Right cardiac atrium (tissue), 5 donors: ENCODE results near the gene VEZF1. TPM values are rescaled to one million over a fixed set of nuclear protein-coding genes. Genes with fewer than 3 reads are reported as not detected.
"Not testable (repeated sequence)": the region's sequence is repeated elsewhere in the genome, so short reads cannot be mapped to it uniquely, and the experiment has no call there.

Experiments
- ATAC-seq, 2 donors: fragments of 200-7000 bp; cut with Tn5 transposase; one replicate each; pipeline versions ENCODE4 v1.8.0 to v1.9.1; 2020; ENCODE audit warnings: moderate library complexity in 2 of 2, mild to moderate bottlenecking in 1 of 2
- DNase-seq, 3 donors: peaks; one replicate each; pipeline ENCODE4 v3.0.0-alpha.2; 2020
- H3K27ac ChIP-seq: one replicate; pipeline ENCODE4 v1.5.1; 2013; ENCODE audit warnings: mild to moderate bottlenecking, low read length, control low read depth, moderate library complexity
- H3K27me3 ChIP-seq: one replicate; pipeline ENCODE4 v1.6.1; 2013; ENCODE audit not compliant: control insufficient read depth, insufficient read depth
- H3K4me1 ChIP-seq: one replicate; pipeline ENCODE4 v1.6.1; 2013; ENCODE audit warnings: low read length; ENCODE audit not compliant: control insufficient read depth, insufficient read depth
- H3K4me3 ChIP-seq: one replicate; pipeline ENCODE4 v1.5.1; 2013; ENCODE audit warnings: low read length, control low read depth
- H3K9me3 ChIP-seq: one replicate; pipeline ENCODE4 v1.6.1; 2013; ENCODE audit warnings: low read length; ENCODE audit not compliant: control insufficient read depth
- WGBS: extraction: QIAGEN DNeasy Blood & Tissue Kit; methylation state at CpG from one replicate; pipeline ENCODE4 v1.1.7; 2013; 5-methylcytosine and 5-hydroxymethylcytosine counted together
- intact Hi-C, 4 donors: fragments of 100-400 bp; cut with DNase I; formaldehyde crosslinking; loops; one replicate each; pipeline versions ENCODE4 v1.11.0 to v1.14.0; 2022 to 2023
- polyA plus RNA-seq: library from polyadenylated mRNA; stranded (reverse); fragments of 200-250 nt; gene quantifications from one replicate; pipeline ENCODE4 v1.2.3, GENCODE V29; 2013
- total RNA-seq, 4 donors: library from RNA; stranded (reverse); fragmentation: NEBNext Ultra II Directional; extraction: Animal tissue kit (Norgen Biotek cat#: 25700); gene quantifications; one replicate each; pipeline ENCODE4 v1.2.1, GENCODE V29; 2021
- donor health status: healthy with polysubstance abuse.
- donor health status: DM: no; HTN: yes; CAD: no.
- donor health status: DM: no; HTN: no; CAD: no.
- donor health status: DM: no; HTN: yes; CAD: no; lungs with severe emphysema.
- donor health status: DM: yes; HTN: yes; CAD: no.

Gene VEZF1
- total and polyA plus RNA-seq, 5 donors, result 20.0 to 74.6 (median 68.5) TPM

DNA sequence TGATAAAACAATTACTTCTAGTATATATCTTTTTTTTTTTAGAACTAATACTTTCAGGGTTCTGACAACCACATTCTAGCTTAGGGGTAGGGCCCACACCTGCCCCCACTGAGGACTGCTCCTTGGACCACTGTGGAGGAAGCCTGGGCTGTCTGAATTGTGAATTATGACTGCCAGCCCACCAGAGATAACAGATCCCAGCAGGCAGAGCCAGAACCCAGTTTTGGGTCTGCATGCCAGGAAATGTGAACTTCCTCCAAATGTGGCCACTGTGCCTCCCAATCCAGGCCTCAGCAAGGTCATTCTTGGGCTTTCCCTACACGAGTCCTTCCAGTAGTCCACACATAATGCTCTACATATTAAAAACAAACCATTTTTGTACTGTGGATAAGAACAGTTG is 15.9 kb downstream of the VEZF1 start:
- WGBS, result 10% methylated on average over 1 of the region's 1 CpG
- H3K9me3 ChIP-seq, result no peaks in the 10 kb centered on the region
- peak overlapping the region; percentile 23 for H3K27ac ChIP-seq
- H3K27me3 ChIP-seq, result no peaks in the 10 kb centered on the region
- ATAC-seq (peak; percentile 17 to 27), DNase-seq (no peak)
- no peak overlapping the region for H3K4me3 ChIP-seq
- peaks cover 7% of the 10 kb centered on the region for H3K4me1 ChIP-seq
- intact Hi-C loops, result no loop called here

DNA sequence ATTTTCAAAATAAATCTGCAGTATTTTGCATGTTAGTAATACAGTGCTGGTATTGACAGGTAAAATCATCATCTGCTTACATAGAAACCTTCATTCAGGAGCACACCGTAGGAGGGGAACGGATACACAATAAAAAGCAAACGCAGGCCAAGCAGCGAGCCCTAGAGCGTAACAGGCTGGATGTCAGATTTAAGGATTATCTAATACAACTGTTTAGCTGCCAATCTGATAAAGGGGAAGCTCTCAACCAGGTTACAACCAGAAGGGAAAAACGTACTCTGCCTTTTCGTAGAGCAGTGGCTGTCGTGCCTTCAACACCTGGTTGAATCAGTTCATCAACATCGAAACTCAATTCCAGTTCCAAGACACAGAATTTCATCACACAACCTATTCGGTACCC is 16.5 kb downstream of the VEZF1 start:
- WGBS, result 56% methylated on average over 10 of the region's 10 CpGs
- no peak for DNase-seq
- Histone ChIP-seq H3K4me1 (peaks cover 7% of the 10 kb centered on the region), H3K9me3 (no peaks in the 10 kb centered on the region), H3K27me3 (no peaks in the 10 kb centered on the region), H3K27ac (no peak overlapping the region), H3K4me3 (no peak overlapping the region)
- no peak for ATAC-seq
- intact Hi-C loops, result no loop called here

DNA sequence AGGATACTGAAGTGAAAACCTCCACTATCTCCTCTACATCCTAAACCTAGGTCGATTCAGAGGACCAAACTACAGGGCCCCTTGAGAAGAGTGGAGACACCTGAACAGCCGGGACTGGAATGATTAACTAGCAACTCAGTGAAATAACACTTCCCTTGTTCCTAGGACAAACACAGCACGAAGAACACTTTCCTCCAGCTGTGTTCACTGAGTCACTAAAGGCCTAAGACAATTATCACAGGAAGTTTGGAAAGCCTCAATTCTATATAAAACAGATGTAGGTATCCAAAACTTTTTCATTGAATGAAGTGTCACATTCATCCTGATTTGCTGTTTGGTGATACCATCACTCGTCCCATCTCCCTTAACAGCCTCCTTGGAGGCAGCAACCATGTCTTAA is 17.3 kb downstream of the VEZF1 start:
- peaks cover 7% of the 10 kb centered on the region for H3K4me1 ChIP-seq
- no peaks in the 10 kb centered on the region for H3K9me3 ChIP-seq
- no peak overlapping the region for H3K4me3 ChIP-seq
- ATAC-seq (no peak), DNase-seq (no peak)
- no peak overlapping the region for H3K27ac ChIP-seq
- no peaks in the 10 kb centered on the region for H3K27me3 ChIP-seq
- intact Hi-C loops, result no loop called here
- 60% methylated on average over 4 of the region's 4 CpGs for WGBS

DNA sequence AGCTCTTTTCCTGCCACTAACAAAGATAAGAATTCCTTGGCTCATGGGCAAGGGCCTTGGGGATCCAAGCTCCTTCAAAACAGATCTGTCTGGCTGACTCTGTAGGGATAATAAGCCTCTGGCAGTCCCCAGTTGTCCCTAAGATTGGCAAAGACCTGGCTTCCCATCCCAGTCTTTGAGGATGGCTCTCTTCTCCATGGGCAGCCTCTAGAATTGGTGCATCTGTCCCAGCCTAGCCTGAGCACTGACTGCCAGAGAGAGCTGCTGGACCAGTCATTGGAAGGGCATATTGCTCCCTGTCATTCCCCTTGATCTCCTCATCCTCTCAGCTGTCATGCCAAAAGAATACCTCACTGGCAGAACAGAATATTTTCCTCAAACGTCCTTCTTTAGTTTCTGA is 19.6 kb downstream of the VEZF1 start:
- peaks cover 3% of the 10 kb centered on the region for H3K4me1 ChIP-seq
- H3K27me3 ChIP-seq, result no peaks in the 10 kb centered on the region
- DNase-seq (no peak), ATAC-seq (no peak)
- intact Hi-C loops, result no loop called here
- H3K4me3 ChIP-seq, result no peak overlapping the region
- H3K27ac ChIP-seq, result no peak overlapping the region
- WGBS, result 58% methylated on average over 1 of the region's 1 CpG
- H3K9me3 ChIP-seq, result no peaks in the 10 kb centered on the region

DNA sequence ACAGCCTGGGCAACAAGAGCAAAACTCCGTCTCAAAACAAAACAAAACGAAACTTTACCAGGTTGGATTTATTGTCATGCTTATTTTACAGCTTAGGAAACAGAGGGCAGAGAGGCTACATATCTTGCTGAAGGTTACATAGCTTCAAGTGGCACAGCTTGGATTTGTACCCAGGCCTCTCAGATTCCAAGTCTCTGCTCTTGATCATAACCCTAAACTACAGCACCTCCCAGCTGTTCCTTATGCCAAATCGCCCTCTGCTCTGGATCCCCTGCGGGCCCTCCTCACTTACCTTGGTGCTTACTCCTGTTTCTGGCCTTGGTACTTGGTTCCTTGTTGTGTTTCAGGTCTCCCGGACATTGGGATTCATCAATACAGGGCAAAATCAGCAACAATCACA is 21.2 kb downstream of the VEZF1 start:
- 91% methylated on average over 5 of the region's 5 CpGs for WGBS
- no peak overlapping the region for H3K27ac ChIP-seq
- no peak for ATAC-seq

DNA sequence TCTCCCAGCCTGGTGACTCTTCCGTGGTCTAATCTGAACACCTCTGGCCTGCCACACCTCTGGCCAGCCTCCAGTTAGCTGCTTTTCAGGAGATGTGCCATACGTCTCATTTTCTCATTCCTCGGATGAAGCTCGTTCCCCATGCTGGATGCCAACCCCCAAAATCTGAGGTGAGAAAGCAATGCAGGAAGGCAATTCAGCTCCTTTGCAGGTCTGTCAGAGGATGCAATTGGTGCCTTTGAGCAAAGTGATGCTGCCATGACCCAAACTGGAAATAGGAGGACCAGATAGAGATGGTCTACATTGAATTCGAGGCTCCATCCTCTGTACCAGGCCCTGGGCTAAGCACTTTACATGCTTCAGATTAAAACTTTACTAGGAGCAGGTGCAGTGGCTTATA is 21.8 kb downstream of the VEZF1 start:
- 84% methylated on average over 5 of the region's 5 CpGs for WGBS
- Histone ChIP-seq H3K4me3 (no peak overlapping the region), H3K4me1 (no peaks in the 10 kb centered on the region), H3K9me3 (no peaks in the 10 kb centered on the region), H3K27ac (no peak overlapping the region), H3K27me3 (no peaks in the 10 kb centered on the region)
- no peak for DNase-seq
- ATAC-seq, result no peak
- intact Hi-C loops, result no loop called here

More for the DNA sequence above, 21.2 kb downstream of the VEZF1 start:
- Histone ChIP-seq H3K4me1 (no peaks in the 10 kb centered on the region), H3K9me3 (no peaks in the 10 kb centered on the region), H3K4me3 (no peak overlapping the region), H3K27me3 (no peaks in the 10 kb centered on the region)
- no peak for DNase-seq
- intact Hi-C loops, result no loop called here

DNA sequence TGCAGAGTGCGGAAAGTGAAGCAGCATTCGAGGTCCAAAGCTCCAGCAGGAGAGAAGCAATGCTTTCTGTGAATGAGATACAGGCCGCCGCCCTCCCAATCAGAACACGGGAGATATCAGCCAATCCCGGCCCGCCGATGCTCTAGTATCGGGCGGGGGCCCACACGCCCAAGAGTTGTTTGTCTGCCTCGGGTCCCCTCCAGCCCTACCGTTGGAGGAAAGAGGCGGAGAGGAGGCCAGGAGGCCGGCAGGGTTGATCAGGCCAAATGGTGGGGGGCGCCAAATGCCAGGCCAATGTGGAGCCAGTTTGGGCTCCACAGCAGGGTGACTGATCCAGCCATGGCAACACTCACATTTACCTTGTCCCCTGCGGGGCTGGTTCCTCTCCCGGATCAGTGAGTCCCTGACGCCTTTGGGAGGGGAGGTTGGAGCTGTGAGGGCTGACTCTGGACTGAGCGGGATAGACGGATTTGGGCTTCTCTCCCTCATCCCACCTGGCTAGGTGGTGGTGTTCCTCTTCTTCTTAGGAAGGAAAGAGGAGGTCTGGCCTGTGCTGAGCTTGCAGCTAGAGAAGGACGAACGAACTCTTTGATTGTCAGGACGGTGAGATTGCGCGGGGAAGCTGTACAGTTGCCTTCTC is 22.4 kb downstream of the VEZF1 start:
- ATAC-seq (no peak), DNase-seq (no peak)
- WGBS, result 82% methylated on average over 26 of the region's 26 CpGs
- H3K4me1 ChIP-seq, result no peaks in the 10 kb centered on the region
- intact Hi-C loops, result no loop called here
- H3K4me3 ChIP-seq, result no peak overlapping the region
- no peaks in the 10 kb centered on the region for H3K27me3 ChIP-seq
- no peak overlapping the region for H3K27ac ChIP-seq
- no peaks in the 10 kb centered on the region for H3K9me3 ChIP-seq

DNA sequence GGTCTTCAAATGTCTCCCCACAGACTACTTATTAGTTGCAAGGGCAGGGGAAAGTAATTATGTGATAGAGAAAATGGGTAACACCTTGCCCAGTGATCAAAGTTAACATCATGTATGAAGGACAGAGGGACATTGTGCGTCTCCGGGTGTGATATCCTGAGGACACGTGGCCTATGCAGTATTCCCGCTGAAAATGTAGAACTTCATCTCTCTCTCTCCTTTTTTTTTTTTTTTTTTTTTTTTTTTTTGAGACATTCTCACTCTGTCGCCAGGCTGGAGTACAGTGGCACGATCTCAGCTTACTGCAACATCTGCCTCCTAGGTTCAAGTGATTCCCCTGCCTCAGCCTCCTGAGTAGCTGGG is 24.9 kb downstream of the VEZF1 start:
- H3K4me1 ChIP-seq, result no peaks in the 10 kb centered on the region
- ATAC-seq (no peak), DNase-seq (no peak)
- no peaks in the 10 kb centered on the region for H3K27me3 ChIP-seq
- intact Hi-C loops, result no loop called here
- H3K4me3 ChIP-seq, result no peak overlapping the region
- 94% methylated on average over 6 of the region's 6 CpGs for WGBS
- H3K27ac ChIP-seq, result no peak overlapping the region
- no peaks in the 10 kb centered on the region for H3K9me3 ChIP-seq

DNA sequence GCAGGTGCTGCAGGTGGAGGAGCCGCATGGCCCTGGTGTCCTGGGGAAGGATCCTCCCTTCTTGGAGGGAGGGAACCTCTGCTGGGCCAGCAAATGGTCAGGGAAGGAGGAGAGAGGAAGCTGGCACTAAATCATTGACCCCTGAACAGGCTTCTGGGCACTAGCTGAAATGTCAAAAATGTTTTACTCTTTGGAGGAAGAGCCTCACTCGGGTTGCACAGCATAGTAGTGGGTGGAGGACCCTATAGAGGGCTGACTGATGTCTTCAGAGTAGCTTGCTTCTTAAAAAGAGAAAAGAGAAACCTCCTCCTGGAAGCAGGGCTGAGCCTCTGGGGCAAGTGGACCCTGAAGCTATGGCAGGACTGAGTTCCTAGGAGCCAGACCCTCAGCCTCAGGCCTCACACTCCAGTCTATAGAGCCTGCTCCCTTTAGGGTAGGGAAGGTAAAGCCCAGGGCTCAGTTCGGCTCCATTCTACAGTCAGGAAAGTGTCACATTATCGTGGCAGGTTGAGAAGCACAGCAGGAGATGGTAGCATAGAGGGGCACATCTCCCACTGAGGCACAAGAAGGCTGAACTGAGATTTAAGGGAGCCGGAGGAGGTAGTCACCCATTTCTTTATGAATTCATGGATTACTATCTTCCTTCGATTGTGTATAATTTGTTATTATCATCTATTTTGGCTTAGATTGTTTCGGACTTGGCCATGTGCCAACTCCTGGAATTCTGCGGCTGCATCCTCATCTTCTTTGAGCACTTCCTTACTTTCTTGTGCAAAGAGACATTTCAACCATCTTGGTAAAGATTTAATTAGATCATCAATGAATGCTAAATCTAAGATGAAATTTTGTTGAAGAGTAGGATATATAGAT is 25.5 kb downstream of the VEZF1 start:
- H3K4me3 ChIP-seq, result no peak overlapping the region
- intact Hi-C loops, result no loop called here
- ATAC-seq, result no peak
- 69% methylated on average over 8 of the region's 8 CpGs for WGBS
- H3K27ac ChIP-seq, result no peak overlapping the region
- no peaks in the 10 kb centered on the region for H3K9me3 ChIP-seq
- no peaks in the 10 kb centered on the region for H3K27me3 ChIP-seq
- no peaks in the 10 kb centered on the region for H3K4me1 ChIP-seq
- no peak for DNase-seq

DNA sequence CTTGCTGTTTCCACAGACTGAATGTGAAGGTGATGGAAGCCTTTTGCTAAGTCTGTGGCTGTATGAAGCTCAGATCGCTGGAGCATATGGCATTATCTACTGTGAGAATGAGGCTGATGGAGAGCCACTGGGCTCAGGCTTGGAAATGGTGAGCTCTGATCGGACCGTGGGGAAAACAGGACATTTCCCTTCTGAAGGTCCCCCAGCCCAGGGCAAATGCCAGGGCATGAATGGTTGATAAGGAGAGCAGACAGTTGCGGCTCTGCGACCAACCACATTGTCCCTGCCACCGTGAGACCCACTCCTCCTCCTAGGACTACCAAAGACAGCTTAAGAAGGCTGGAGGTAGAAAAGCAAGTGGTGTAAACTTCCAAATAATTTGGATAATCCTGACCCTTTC is 28.1 kb downstream of the VEZF1 start:
- Histone ChIP-seq H3K9me3 (no peaks in the 10 kb centered on the region), H3K4me3 (no peak overlapping the region), H3K27ac (no peak overlapping the region), H3K27me3 (no peaks in the 10 kb centered on the region), H3K4me1 (peaks cover 2% of the 10 kb centered on the region)
- DNase-seq (no peak), ATAC-seq (no peak)
- 90% methylated on average over 6 of the region's 6 CpGs for WGBS
- intact Hi-C loops, result loop anchor here in 2 of 4 donors (5.0 to 10.0 kb wide), 2 partner anchors 65 to 68 kb away; no protein-coding TSS in a partner anchor

DNA sequence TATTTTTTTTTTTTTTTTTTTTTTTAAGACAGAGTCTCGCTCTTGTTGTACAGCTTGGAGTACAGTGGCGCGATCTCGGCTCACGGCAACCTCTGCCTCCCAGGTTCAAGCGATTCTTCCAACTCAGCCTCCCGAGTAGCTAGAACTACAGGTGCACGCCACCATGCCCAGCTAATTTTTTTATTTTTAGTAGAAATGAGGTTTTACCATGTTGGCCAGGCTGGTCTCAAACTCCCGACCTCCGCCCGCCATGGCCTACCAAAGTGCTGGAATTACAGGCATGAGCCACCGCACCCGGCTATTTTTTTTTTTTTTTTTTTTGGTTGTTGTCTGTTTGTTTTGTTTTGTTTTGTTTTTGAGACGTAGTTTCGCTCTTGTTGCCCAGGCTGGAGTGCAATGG is 29.7 kb downstream of the VEZF1 start:
- H3K9me3 ChIP-seq, H3K4me1 ChIP-seq, ATAC-seq, DNase-seq, H3K27me3 ChIP-seq, H3K4me3 ChIP-seq, H3K27ac ChIP-seq: not testable (repeated sequence)
- intact Hi-C loops, result loop anchor here in 2 of 4 donors (5.0 to 10.0 kb wide), 2 partner anchors 64 to 66 kb away; no protein-coding TSS in a partner anchor
- WGBS, result 98% methylated on average over 15 of the region's 15 CpGs
